Measurements from ENCODE around the gene HECA.
"Not testable (repeated sequence)": the region's sequence is repeated elsewhere in the genome, so short reads cannot be mapped to it uniquely, and the experiment has no call there.

HECA gene

GRCh38 chr6:139146317-139146726 lies 11.4 kb downstream of the HECA start:
- peaks cover 49 to 86% of the 10 kb centered on the region in 2 donors for H3K4me1 Mint-ChIP-seq

GRCh38 chr6:139147628-139148027 lies 12.7 kb downstream of the HECA start:
- H3K9me3 Mint-ChIP-seq = no peaks in the 10 kb centered on the region
- no peak for ATAC-seq (replicated peaks)
- H3K36me3 Mint-ChIP-seq = peaks cover 11% of the 10 kb centered on the region in 2 donors
- peaks cover 59 to 98% of the 10 kb centered on the region in 2 donors for H3K4me1 Mint-ChIP-seq
- H3K27me3 Mint-ChIP-seq = no peaks in the 10 kb centered on the region
- no peak overlapping the region for H3K27ac Mint-ChIP-seq
- DNase-seq = no peak
- H3K4me3 Mint-ChIP-seq = no peak overlapping the region

More at GRCh38 chr6:139146317-139146726, 11.4 kb downstream of the HECA start:
- Mint-ChIP-seq H3K27me3 (no peaks in the 10 kb centered on the region), H3K4me3 (peak overlapping the region in 1 of 2 donors; percentile 29), H3K27ac (peak overlapping the region; percentile 59), H3K36me3 (peaks cover 12 to 17% of the 10 kb centered on the region in 2 donors), H3K9me3 (no peaks in the 10 kb centered on the region)
- ATAC-seq (replicated peaks) (peak in 1 of 2 donors; percentile 66), DNase-seq (no peak)

- H3K9me3 Mint-ChIP-seq = no peaks in the 10 kb centered on the region
- H3K27ac Mint-ChIP-seq = no peak overlapping the region
- no peak for DNase-seq
- H3K36me3 Mint-ChIP-seq = peaks cover 7 to 11% of the 10 kb centered on the region in 2 donors
- peaks cover 57 to 91% of the 10 kb centered on the region in 2 donors for H3K4me1 Mint-ChIP-seq
- no peak overlapping the region for H3K4me3 Mint-ChIP-seq
- ATAC-seq (replicated peaks) = no peak
- no peaks in the 10 kb centered on the region for H3K27me3 Mint-ChIP-seq
These were observed 13.8 kb downstream of the HECA start for GRCh38 chr6:139148557-139149235.

- H3K27me3 Mint-ChIP-seq = no peaks in the 10 kb centered on the region
- no peak for ATAC-seq (replicated peaks)
- no peak overlapping the region for H3K27ac Mint-ChIP-seq
- no peaks in the 10 kb centered on the region for H3K9me3 Mint-ChIP-seq
- peaks cover 55 to 90% of the 10 kb centered on the region in 2 donors for H3K4me1 Mint-ChIP-seq
- DNase-seq = no peak
- H3K4me3 Mint-ChIP-seq = no peak overlapping the region
- peaks cover 5 to 12% of the 10 kb centered on the region in 2 donors for H3K36me3 Mint-ChIP-seq
These were observed 14.5 kb downstream of the HECA start for GRCh38 chr6:139149383-139149782.

GRCh38 chr6:139150920-139151319 lies 16.0 kb downstream of the HECA start:
- no peak overlapping the region for H3K27ac Mint-ChIP-seq

GRCh38 chr6:139151425-139152087 lies 16.7 kb downstream of the HECA start:
- no peaks in the 10 kb centered on the region for H3K27me3 Mint-ChIP-seq
- peaks cover 9 to 19% of the 10 kb centered on the region in 2 donors for H3K36me3 Mint-ChIP-seq
- no peaks in the 10 kb centered on the region for H3K9me3 Mint-ChIP-seq
- DNase-seq (no peak), ATAC-seq (replicated peaks) (peak in 1 of 2 donors; percentile 8)
- H3K4me3 Mint-ChIP-seq = peak overlapping the region; percentile 6 to 45
- peak overlapping the region; percentile 65 for H3K27ac Mint-ChIP-seq
- peaks cover 48 to 77% of the 10 kb centered on the region in 2 donors for H3K4me1 Mint-ChIP-seq

More at GRCh38 chr6:139150920-139151319, 16.0 kb downstream of the HECA start:
- Mint-ChIP-seq H3K36me3 (peaks cover 4 to 14% of the 10 kb centered on the region in 2 donors), H3K27me3 (no peaks in the 10 kb centered on the region), H3K9me3 (no peaks in the 10 kb centered on the region), H3K4me3 (no peak overlapping the region), H3K4me1 (peaks cover 51 to 84% of the 10 kb centered on the region in 2 donors)
- no peak for DNase-seq
- no peak for ATAC-seq (replicated peaks)

GRCh38 chr6:139152088-139152891 lies 17.4 kb downstream of the HECA start:
- Mint-ChIP-seq H3K27me3 (no peaks in the 10 kb centered on the region), H3K36me3 (peaks cover 13 to 19% of the 10 kb centered on the region in 2 donors), H3K4me3 (peak overlapping the region; percentile 6 to 45), H3K27ac (peak overlapping the region; percentile 65), H3K4me1 (peaks cover 46 to 71% of the 10 kb centered on the region in 2 donors), H3K9me3 (no peaks in the 10 kb centered on the region)
- no peak for DNase-seq
- ATAC-seq (replicated peaks) = peak in 1 of 2 donors; percentile 34

GRCh38 chr6:139152892-139153271 lies 18.0 kb downstream of the HECA start:
- ATAC-seq (replicated peaks) = no peak
- no peak overlapping the region for H3K4me3 Mint-ChIP-seq

GRCh38 chr6:139153855-139154254 lies 19.0 kb downstream of the HECA start:
- Mint-ChIP-seq H3K4me1 (peaks cover 43 to 62% of the 10 kb centered on the region in 2 donors), H3K9me3 (peaks cover 0 to 4% of the 10 kb centered on the region in 2 donors), H3K27ac (peak overlapping the region; percentile 47), H3K36me3 (peaks cover 18 to 21% of the 10 kb centered on the region in 2 donors), H3K4me3 (no peak overlapping the region), H3K27me3 (no peaks in the 10 kb centered on the region)
- ATAC-seq (replicated peaks) = peak; percentile 42 to 47
- DNase-seq = no peak

More at GRCh38 chr6:139152892-139153271, 18.0 kb downstream of the HECA start:
- DNase-seq = no peak
- H3K27me3 Mint-ChIP-seq = no peaks in the 10 kb centered on the region
- H3K27ac Mint-ChIP-seq = no peak overlapping the region
- peaks cover 0 to 4% of the 10 kb centered on the region in 2 donors for H3K9me3 Mint-ChIP-seq
- H3K4me1 Mint-ChIP-seq = peaks cover 45 to 71% of the 10 kb centered on the region in 2 donors
- H3K36me3 Mint-ChIP-seq = peaks cover 17 to 25% of the 10 kb centered on the region in 2 donors

- Mint-ChIP-seq H3K27me3 (no peaks in the 10 kb centered on the region), H3K4me1 (peaks cover 42 to 62% of the 10 kb centered on the region in 2 donors), H3K4me3 (no peak overlapping the region), H3K27ac (no peak overlapping the region), H3K9me3 (peaks cover 0 to 4% of the 10 kb centered on the region in 2 donors), H3K36me3 (peaks cover 19 to 21% of the 10 kb centered on the region in 2 donors)
- DNase-seq (no peak), ATAC-seq (replicated peaks) (no peak)
These were observed 20.1 kb downstream of the HECA start for GRCh38 chr6:139154881-139155547.

- Mint-ChIP-seq H3K27ac (no peak overlapping the region), H3K9me3 (peaks cover 0 to 4% of the 10 kb centered on the region in 2 donors), H3K27me3 (no peaks in the 10 kb centered on the region), H3K4me3 (no peak overlapping the region), H3K36me3 (peaks cover 18 to 25% of the 10 kb centered on the region in 2 donors), H3K4me1 (peaks cover 48 to 64% of the 10 kb centered on the region in 2 donors)
- ATAC-seq (replicated peaks) (no peak), DNase-seq (no peak)
These were observed 21.2 kb downstream of the HECA start for GRCh38 chr6:139156102-139156501.

GRCh38 chr6:139156551-139156950 lies 21.7 kb downstream of the HECA start:
- Mint-ChIP-seq H3K36me3 (peaks cover 20 to 27% of the 10 kb centered on the region in 2 donors), H3K27ac (peak overlapping the region; percentile 69)

GRCh38 chr6:139157086-139157485 lies 22.2 kb downstream of the HECA start:
- ATAC-seq (replicated peaks); DNase-seq; H3K4me3 Mint-ChIP-seq; H3K27me3 Mint-ChIP-seq; H3K9me3 Mint-ChIP-seq: not testable (repeated sequence)
- H3K36me3 Mint-ChIP-seq = peaks cover 21 to 29% of the 10 kb centered on the region in 2 donors
- peaks cover 50 to 64% of the 10 kb centered on the region in 2 donors for H3K4me1 Mint-ChIP-seq
- peak overlapping the region; percentile 66 for H3K27ac Mint-ChIP-seq

More at GRCh38 chr6:139156551-139156950, 21.7 kb downstream of the HECA start:
- DNase-seq = no peak
- Mint-ChIP-seq H3K9me3 (peaks cover 0 to 4% of the 10 kb centered on the region in 2 donors), H3K4me1 (peaks cover 50 to 64% of the 10 kb centered on the region in 2 donors), H3K27me3 (no peaks in the 10 kb centered on the region), H3K4me3 (no peak overlapping the region)
- no peak for ATAC-seq (replicated peaks)

All from stimulated activated naive B cell treated with anti-CD40 and anti-IgM and Interleukin-4, amounts not matched to agents 10 μg/mL and 1 μg/mL and 100 μg/mL, for 72 hours (primary cell).